ENCODE results near the gene KIF5A.

KIF5A gene

DNA sequence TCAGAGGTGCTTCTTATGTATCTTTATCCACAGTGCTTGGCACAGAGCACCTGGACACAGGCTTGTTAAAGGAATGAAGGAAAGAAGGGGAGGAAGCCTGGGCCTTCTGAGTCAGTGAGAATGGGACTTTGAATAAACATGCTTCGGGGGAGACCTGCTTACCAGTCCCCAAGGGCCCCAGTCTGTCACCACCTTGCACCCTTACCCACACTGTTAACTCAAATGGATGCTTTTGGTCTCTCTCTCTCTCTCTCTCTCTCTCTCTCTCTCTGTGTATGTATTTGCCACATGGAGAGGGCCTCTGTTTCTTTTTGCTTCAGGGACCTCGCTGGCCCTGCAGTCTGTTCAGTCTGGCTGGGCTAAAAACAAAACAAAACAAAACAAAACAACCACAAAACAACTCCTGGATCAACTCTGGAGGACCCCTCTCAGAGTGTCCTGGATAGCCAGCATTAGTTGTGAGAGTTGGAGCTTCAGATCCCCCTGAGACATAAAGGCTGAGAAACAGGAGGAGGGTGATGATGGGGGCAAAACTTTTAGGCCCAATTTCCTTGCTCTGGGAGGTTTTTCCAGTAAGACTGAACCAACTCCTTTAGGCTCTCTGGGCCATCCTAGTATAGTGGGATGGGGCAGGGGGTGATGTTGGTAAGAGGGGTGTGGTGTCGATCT is 1.9 kb downstream of the KIF5A start:
- Histone ChIP-seq H3K4me1 (ENCODE audit: insufficient read depth, poor library complexity, severe bottlenecking) (no peaks in the 10 kb centered on the region), H3K27ac (ENCODE audit: poor library complexity, severe bottlenecking) (no peak overlapping the region), H3K36me3 (ENCODE audit: low read depth) (no peaks in the 10 kb centered on the region), H3K4me3 (ENCODE audit: severe bottlenecking) (no peak overlapping the region), H3K27me3 (ENCODE audit: insufficient read depth, poor library complexity, severe bottlenecking) (no peaks in the 10 kb centered on the region), H3K9me3 (ENCODE audit: severe bottlenecking) (no peaks in the 10 kb centered on the region)
- no peak for DNase-seq (ENCODE audit: low spot score)
- ATAC-seq (ENCODE audit: low read depth), result no peak
- TF ChIP-seq, protein P1, sequence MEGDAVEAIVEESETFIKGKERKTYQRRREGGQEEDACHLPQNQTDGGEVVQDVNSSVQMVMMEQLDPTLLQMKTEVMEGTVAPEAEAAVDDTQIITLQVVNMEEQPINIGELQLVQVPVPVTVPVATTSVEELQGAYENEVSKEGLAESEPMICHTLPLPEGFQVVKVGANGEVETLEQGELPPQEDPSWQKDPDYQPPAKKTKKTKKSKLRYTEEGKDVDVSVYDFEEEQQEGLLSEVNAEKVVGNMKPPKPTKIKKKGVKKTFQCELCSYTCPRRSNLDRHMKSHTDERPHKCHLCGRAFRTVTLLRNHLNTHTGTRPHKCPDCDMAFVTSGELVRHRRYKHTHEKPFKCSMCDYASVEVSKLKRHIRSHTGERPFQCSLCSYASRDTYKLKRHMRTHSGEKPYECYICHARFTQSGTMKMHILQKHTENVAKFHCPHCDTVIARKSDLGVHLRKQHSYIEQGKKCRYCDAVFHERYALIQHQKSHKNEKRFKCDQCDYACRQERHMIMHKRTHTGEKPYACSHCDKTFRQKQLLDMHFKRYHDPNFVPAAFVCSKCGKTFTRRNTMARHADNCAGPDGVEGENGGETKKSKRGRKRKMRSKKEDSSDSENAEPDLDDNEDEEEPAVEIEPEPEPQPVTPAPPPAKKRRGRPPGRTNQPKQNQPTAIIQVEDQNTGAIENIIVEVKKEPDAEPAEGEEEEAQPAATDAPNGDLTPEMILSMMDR (IDR thresholded peaks at IDR 0.05; ENCODE audit: poor library complexity, severe bottlenecking), result no peak

- DNase-seq (ENCODE audit: low spot score) (no peak), ATAC-seq (ENCODE audit: low read depth) (no peak)
- TF ChIP-seq, protein P1 (IDR thresholded peaks at IDR 0.05; ENCODE audit: poor library complexity, severe bottlenecking), result no peak
- H3K9me3 ChIP-seq (ENCODE audit: severe bottlenecking), result no peaks in the 10 kb centered on the region
- H3K27ac ChIP-seq (ENCODE audit: poor library complexity, severe bottlenecking), result no peak overlapping the region
- H3K27me3 ChIP-seq (ENCODE audit: insufficient read depth, poor library complexity, severe bottlenecking), result no peaks in the 10 kb centered on the region
- H3K4me1 ChIP-seq (ENCODE audit: insufficient read depth, poor library complexity, severe bottlenecking), result no peaks in the 10 kb centered on the region
- no peak overlapping the region for H3K4me3 ChIP-seq (ENCODE audit: severe bottlenecking)
- H3K36me3 ChIP-seq (ENCODE audit: low read depth), result no peaks in the 10 kb centered on the region
These were observed 2.4 kb downstream of the KIF5A start for GRCh38 chr12:57552306-57552651.

DNA sequence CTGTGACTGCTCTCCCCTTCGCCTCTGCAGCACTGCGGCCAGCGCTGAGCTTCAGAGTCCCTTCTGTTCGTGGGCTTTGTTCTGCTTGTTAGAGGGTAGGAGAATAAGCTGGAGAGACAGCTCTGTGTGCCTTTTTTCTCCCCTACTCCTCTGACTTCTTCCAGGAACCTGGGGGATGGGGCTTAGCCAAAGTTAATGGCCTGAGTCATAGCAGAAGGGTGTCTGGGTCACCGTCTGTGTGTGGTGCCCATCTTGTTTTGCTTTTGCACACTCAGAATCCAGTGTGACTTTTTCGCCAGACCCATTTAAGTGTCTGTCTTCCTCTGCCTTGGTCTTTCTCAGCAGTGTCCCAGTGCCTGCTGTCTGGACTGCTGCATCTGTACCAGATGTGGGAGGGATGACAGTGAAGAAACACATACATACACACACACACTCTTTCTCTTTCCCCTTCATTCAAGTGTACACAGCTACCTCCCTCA is 3.0 kb downstream of the KIF5A start:
- ATAC-seq (ENCODE audit: low read depth), result no peak

GRCh38 chr12:57553343-57554202 is 3.7 kb downstream of the KIF5A start:
- no peak overlapping the region for H3K27ac ChIP-seq (ENCODE audit: poor library complexity, severe bottlenecking)

More for the DNA sequence above, 3.0 kb downstream of the KIF5A start:
- no peaks in the 10 kb centered on the region for H3K27me3 ChIP-seq (ENCODE audit: insufficient read depth, poor library complexity, severe bottlenecking)
- H3K4me1 ChIP-seq (ENCODE audit: insufficient read depth, poor library complexity, severe bottlenecking), result no peaks in the 10 kb centered on the region
- no peak overlapping the region for H3K27ac ChIP-seq (ENCODE audit: poor library complexity, severe bottlenecking)
- H3K4me3 ChIP-seq (ENCODE audit: severe bottlenecking), result no peak overlapping the region
- no peak for DNase-seq (ENCODE audit: low spot score)
- H3K9me3 ChIP-seq (ENCODE audit: severe bottlenecking), result no peaks in the 10 kb centered on the region
- TF ChIP-seq, protein P1 (IDR thresholded peaks at IDR 0.05; ENCODE audit: poor library complexity, severe bottlenecking), result no peak
- H3K36me3 ChIP-seq (ENCODE audit: low read depth), result no peaks in the 10 kb centered on the region

More at GRCh38 chr12:57553343-57554202, 3.7 kb downstream of the KIF5A start:
- no peaks in the 10 kb centered on the region for H3K9me3 ChIP-seq (ENCODE audit: severe bottlenecking)
- DNase-seq (ENCODE audit: low spot score) (no peak), ATAC-seq (ENCODE audit: low read depth) (no peak)
- TF ChIP-seq, protein P1 (IDR thresholded peaks at IDR 0.05; ENCODE audit: poor library complexity, severe bottlenecking), result no peak
- H3K4me3 ChIP-seq (ENCODE audit: severe bottlenecking), result no peak overlapping the region
- H3K4me1 ChIP-seq (ENCODE audit: insufficient read depth, poor library complexity, severe bottlenecking), result no peaks in the 10 kb centered on the region
- no peaks in the 10 kb centered on the region for H3K27me3 ChIP-seq (ENCODE audit: insufficient read depth, poor library complexity, severe bottlenecking)
- no peaks in the 10 kb centered on the region for H3K36me3 ChIP-seq (ENCODE audit: low read depth)

Measured in RWPE2 (cell line).